ENCODE data around the gene SURF4. TPM values are rescaled to one million over a fixed set of nuclear protein-coding genes. Genes with fewer than 3 reads are reported as not detected.

The SURF4 gene
- total RNA-seq, 1 experiment from 2014 or later: 134 TPM

DNA sequence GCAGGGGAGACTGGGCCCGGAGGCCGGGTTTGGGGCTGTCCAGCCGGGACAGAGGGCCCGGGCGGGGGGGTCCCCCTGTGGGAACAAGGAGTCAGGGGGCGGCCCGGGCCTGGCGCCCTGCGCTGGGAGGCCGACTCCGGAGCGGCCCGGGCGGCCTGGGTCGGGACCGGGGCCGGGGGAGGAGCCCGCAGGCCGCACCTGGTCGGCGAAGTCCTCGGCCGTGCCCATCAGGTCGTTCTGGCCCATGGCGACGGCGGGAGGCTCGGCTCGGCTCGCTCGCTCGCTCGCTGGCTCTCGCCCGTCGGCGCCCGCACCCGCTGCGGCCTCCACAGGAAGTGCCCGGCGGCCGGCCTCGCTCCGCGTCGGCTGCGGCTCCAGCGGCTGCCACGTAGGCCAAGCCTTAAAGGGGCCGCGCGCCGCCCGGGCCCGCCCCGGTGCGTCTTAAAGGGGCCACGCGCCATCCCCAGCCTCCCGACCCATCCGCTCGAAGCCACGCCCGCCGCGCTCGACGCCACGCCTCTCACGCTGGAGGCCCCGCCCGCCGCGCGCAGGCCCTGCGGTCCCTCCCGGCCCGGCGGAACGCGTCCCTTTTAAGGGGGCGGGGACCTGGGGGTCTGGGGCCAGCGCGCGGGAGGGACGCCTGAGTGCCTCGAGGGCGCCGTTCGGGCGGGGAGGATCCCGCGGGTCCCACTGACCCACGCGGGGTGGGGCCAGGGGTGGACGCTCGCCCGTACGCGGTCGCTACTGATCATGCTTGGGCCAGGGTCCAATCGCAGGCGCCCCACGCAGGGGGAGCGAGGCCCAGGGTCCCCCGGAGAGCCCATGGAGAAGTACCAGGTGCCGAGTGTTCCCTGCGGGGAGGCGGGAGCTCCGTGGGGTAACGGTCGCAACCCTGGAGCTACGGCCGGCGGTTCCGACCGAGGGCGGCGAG is at the start of gene SURF4, which contains the start of gene STKLD1 (continued):
- TF ChIP-seq SIN3A (IDR thresholded peaks at IDR 0.05; ENCODE audit: low read depth) (peak; percentile 63; the same call in 1 of the 2 replicates), EGR1 (IDR thresholded peaks at IDR 0.05; ENCODE audit: low read depth) (no peak), ZNF274 (IDR thresholded peaks at IDR 0.05; ENCODE audit: low read depth, low read length) (no peak), YY1 (IDR thresholded peaks at IDR 0.05; ENCODE audit: extremely low read depth, insufficient replicate concordance, low read depth, low read length) (peak; percentile 51), RAD21 (IDR thresholded peaks at IDR 0.05; ENCODE audit: low read depth) (no peak), ELF1 (IDR thresholded peaks at IDR 0.05; ENCODE audit: borderline replicate concordance, low read depth) (no peak), SRF (IDR thresholded peaks at IDR 0.05; ENCODE audit: low read depth) (peak; percentile 45; the same call in 1 of the 2 replicates)

DNA sequence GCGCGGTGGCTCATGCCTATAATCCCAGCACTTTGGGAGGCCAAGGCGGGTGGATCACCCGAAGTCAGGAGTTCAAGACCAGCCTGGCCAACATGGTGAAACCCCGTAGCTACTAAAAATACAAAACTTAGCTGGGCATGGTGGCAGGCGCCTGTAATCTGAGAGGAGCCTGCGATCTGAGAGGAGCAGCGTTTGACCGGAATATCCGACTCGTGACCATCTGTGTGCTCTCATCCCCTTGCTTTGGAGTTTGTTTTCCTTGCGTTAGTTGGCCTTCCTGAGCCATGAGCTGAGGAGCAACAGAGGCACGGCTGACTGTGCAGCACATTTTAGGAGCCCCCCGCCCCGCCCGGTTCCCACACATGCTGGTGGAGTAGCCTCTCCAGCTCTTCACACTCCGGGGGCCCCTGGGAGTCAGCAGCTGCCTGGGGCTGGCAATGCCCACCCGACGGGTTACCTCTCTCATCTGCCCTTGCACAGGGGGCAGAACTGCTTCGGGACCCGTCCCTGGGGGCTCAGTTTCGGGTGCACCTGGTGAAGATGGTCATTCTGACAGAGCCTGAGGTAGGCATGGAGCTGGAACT is 49.3 kb upstream of the SURF4 start:
- ChIA-PET POLR2A (no interaction called here), RAD21 (ENCODE audit: low non-redundant PET in 1 of 2, low total read pairs in 2 of 2, uncharacterized antibody in 2 of 2, unreplicated experiment in 2 of 2) (no interaction called here), CTCF (interaction anchor here (0.7 kb wide), 1 partner anchor 240 kb away, joined by 3 read pairs; no protein-coding TSS in a partner anchor)
- Histone ChIP-seq H2AFZ (ENCODE audit: low read depth, low read length, poor library complexity, severe bottlenecking) (no peak overlapping the region), H3K9me2 (ENCODE audit: insufficient read depth) (no peaks in the 10 kb centered on the region), H3K36me3 (ENCODE audit: control insufficient read depth in 1 of 2, insufficient read depth in 2 of 2, low read length in 2 of 2) (no peaks in the 10 kb centered on the region), H3K9ac (ENCODE audit: low read length) (no peak overlapping the region), H3K4me1 (ENCODE audit: control insufficient read depth in 1 of 2, insufficient read depth in 2 of 2, low read length in 2 of 2) (peaks cover 0 to 12% of the 10 kb centered on the region in 2 experiments; a peak in 3 of 4 replicates), H3K79me2 (ENCODE audit: insufficient read depth, low read length) (no peaks in the 10 kb centered on the region), H3K4me3 (replicated peaks in 1 of 2; ENCODE audit: low read depth in 1 of 2, low read length in 2 of 2) (no peak overlapping the region), H3K9me3 (ENCODE audit: control insufficient read depth in 1 of 2, insufficient read depth in 1 of 2, low read depth in 1 of 2, low read length in 2 of 2) (no peaks in the 10 kb centered on the region), H3K4me2 (ENCODE audit: low read length) (no peak overlapping the region), H3K27me3 (ENCODE audit: insufficient read depth, low read length) (no peaks in the 10 kb centered on the region), H4K20me1 (ENCODE audit: insufficient read depth) (no peaks in the 10 kb centered on the region), H3K27ac (ENCODE audit: low read depth, low read length) (no peak overlapping the region)
- intact Hi-C loops (cut with micrococcal nuclease): no loop called here
- ATAC-seq (no peak), DNase-seq (ENCODE audit: low read depth, low spot score) (no peak)
- no TSS peak for BruUV-seq (replicated peaks)
- TF ChIP-seq YY1 (IDR thresholded peaks at IDR 0.05; ENCODE audit: extremely low read depth, insufficient replicate concordance, low read depth, low read length) (no peak), POLR2AphosphoS5 (IDR thresholded peaks at IDR 0.05; ENCODE audit: low read depth, low read length) (no peak), SIN3A (IDR thresholded peaks at IDR 0.05; ENCODE audit: low read depth) (no peak), ZNF274 (IDR thresholded peaks at IDR 0.05; ENCODE audit: low read depth, low read length) (no peak), RAD21 (IDR thresholded peaks at IDR 0.05; ENCODE audit: low read depth) (no peak), ZFX (IDR thresholded peaks at IDR 0.05) (no peak), CEBPB (IDR thresholded peaks at IDR 0.05; ENCODE audit: low read depth) (no peak), EGR1 (IDR thresholded peaks at IDR 0.05; ENCODE audit: low read depth) (no peak), POLR2A (IDR thresholded peaks at IDR 0.05; ENCODE audit: borderline replicate concordance, extremely low read depth, insufficient read depth, insufficient read length) (no peak), CBX3 (IDR thresholded peaks at IDR 0.05; ENCODE audit: low read depth) (no peak), SRF (IDR thresholded peaks at IDR 0.05; ENCODE audit: low read depth) (no peak), SP1 (IDR thresholded peaks at IDR 0.05; ENCODE audit: low read depth) (no peak), EZH2phosphoT487 (IDR thresholded peaks at IDR 0.05; ENCODE audit: borderline replicate concordance) (no peak), ELF1 (IDR thresholded peaks at IDR 0.05; ENCODE audit: borderline replicate concordance, low read depth) (no peak), JUND (IDR thresholded peaks at IDR 0.05) (no peak), EZH2 (IDR thresholded peaks at IDR 0.05) (no peak)
- TF ChIP-seq, protein P1, sequence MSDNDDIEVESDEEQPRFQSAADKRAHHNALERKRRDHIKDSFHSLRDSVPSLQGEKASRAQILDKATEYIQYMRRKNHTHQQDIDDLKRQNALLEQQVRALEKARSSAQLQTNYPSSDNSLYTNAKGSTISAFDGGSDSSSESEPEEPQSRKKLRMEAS (IDR thresholded peaks at IDR 0.05): no peak
- TF ChIP-seq, protein P2, sequence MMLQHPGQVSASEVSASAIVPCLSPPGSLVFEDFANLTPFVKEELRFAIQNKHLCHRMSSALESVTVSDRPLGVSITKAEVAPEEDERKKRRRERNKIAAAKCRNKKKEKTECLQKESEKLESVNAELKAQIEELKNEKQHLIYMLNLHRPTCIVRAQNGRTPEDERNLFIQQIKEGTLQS (IDR thresholded peaks at IDR 0.05): no peak
- TF ChIP-seq, protein P3, sequence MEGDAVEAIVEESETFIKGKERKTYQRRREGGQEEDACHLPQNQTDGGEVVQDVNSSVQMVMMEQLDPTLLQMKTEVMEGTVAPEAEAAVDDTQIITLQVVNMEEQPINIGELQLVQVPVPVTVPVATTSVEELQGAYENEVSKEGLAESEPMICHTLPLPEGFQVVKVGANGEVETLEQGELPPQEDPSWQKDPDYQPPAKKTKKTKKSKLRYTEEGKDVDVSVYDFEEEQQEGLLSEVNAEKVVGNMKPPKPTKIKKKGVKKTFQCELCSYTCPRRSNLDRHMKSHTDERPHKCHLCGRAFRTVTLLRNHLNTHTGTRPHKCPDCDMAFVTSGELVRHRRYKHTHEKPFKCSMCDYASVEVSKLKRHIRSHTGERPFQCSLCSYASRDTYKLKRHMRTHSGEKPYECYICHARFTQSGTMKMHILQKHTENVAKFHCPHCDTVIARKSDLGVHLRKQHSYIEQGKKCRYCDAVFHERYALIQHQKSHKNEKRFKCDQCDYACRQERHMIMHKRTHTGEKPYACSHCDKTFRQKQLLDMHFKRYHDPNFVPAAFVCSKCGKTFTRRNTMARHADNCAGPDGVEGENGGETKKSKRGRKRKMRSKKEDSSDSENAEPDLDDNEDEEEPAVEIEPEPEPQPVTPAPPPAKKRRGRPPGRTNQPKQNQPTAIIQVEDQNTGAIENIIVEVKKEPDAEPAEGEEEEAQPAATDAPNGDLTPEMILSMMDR (IDR thresholded peaks at IDR 0.05 in 2 of 3, conservative IDR thresholded peaks at IDR 0.05 in 1 of 3; ENCODE audit: borderline replicate concordance in 1 of 3, insufficient read depth in 1 of 3, low read depth in 2 of 3, low read length in 2 of 3): no peak

Data from HCT116 (cell line).